Right ventricle myocardium superior (tissue), 1 donor: ENCODE measurements around the gene ABHD6. TPM values are rescaled to one million over a fixed set of nuclear protein-coding genes. Genes with fewer than 3 reads are reported as not detected.
"Not testable (repeated sequence)": the region's sequence is repeated elsewhere in the genome, so short reads cannot be mapped to it uniquely, and the experiment has no call there.

Experiments used
- ATAC-seq: fragments of 200-7000 bp; cut with Tn5 transposase; one replicate; pipeline ENCODE4 v1.9.1; 2020; ENCODE audit warnings: mild to moderate bottlenecking; ENCODE audit not compliant: poor library complexity
- DNase-seq: peaks from one replicate; pipeline ENCODE4 v3.0.0-alpha.2; 2020
- intact Hi-C: fragments of 100-400 bp; cut with DNase I; formaldehyde crosslinking; loops from one replicate; pipeline ENCODE4 v1.11.2; 2022
- long read RNA-seq: library from polyadenylated mRNA; unstranded; transcript quantifications from one replicate; pipeline ENCODE4 v2.0.0, GENCODE V29; 2021
- total RNA-seq: library from RNA; stranded (reverse); fragmentation: NEBNext Ultra II Directional; extraction: Animal tissue kit (Norgen Biotek cat#: 25700); gene quantifications from one replicate; pipeline ENCODE4 v1.2.1, GENCODE V29; 2021
- donor health status: DM: no; HTN: yes; CAD: no; lungs with severe emphysema.

The ABHD6 gene, protein sequence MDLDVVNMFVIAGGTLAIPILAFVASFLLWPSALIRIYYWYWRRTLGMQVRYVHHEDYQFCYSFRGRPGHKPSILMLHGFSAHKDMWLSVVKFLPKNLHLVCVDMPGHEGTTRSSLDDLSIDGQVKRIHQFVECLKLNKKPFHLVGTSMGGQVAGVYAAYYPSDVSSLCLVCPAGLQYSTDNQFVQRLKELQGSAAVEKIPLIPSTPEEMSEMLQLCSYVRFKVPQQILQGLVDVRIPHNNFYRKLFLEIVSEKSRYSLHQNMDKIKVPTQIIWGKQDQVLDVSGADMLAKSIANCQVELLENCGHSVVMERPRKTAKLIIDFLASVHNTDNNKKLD
- total RNA-seq: 8.3 TPM
- long read RNA-seq, transcript ABHD6-205 (10 exons, 2,482 nt): minor isoform, 7 of 26 reads
- long read RNA-seq, transcript ABHD6-201 (9 exons, 2,393 nt): major isoform, 12 of 26 reads
- long read RNA-seq, partial matches to known transcripts: 1 of 26 reads
- long read RNA-seq, other reads (novel, unspliced or antisense): 6 of 26 reads

- intact Hi-C loops: loop anchor here (10.0 kb wide), 1 partner anchor 47 kb away; no protein-coding TSS in a partner anchor
- peak; percentile 95 for ATAC-seq
- DNase-seq: peak; percentile 81
Measured at GRCh38 chr3:58237238-58237940, at the start of gene ABHD6. Gene ABHD6, plus strand, starts transcription at chr3:58237792. Its CDS starts 18,795 bp downstream, at chr3:58256587.

GRCh38 chr3:58188173-58188564 lies 49.4 kb upstream of the ABHD6 start:
- DNase-seq: no peak
- intact Hi-C loops: loop anchor here (5.0 to 10.0 kb wide), 2 partner anchors 229 to 337 kb away; no protein-coding TSS in a partner anchor
- no peak for ATAC-seq

DNA sequence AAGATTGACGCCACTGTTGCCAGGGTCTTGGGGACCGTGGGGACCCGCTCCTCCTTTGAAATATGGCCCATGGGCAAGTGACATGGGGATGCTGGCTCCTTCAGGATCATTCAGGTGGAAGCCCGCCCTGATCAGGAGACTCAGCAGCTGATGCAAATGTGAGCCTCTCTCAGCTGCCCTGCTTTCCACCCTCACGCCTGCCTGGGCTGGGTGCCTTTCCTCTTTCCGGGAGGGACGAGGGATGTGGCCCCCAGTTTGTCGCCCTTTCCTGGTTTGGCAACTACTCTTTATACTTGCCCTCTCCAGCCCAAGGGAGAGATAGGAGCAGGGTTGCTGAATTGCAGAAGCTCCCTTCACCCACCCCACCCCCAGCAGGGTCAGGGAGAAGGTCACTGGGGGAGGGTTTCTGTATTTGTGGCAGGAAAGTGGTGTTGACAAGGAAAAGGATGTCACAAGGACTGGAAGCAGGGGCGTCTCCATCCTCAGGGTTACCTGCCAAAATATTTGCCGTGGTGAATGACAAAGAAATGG lies 48.6 kb upstream of the ABHD6 start:
- ATAC-seq: peak; percentile 60
- DNase-seq: no peak
- intact Hi-C loops: loop anchor here (5.0 to 10.0 kb wide), 2 partner anchors 228 to 336 kb away; no protein-coding TSS in a partner anchor

DNA sequence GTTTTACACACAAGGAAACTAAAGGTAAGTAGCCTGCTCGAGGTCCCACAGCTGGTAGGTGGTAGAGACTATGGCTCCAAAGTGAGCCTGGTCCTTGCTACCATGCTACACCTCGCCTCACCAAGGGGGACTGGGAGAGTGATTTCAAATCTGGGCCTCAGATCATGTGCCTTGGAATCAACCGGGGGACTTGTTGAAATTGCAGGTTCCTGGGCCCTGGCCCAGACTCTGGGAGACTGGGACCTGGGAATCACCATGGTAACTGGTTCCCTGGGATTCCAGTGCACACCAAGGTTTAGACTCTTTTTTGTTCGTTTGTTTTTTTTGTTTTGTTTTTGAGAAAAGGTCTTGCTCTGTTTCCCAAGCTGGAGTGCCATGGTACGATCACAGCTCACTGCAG lies 47.9 kb upstream of the ABHD6 start:
- ATAC-seq: no peak
- DNase-seq: no peak
- intact Hi-C loops: loop anchor here (5.0 to 10.0 kb wide), 2 partner anchors 228 to 335 kb away; no protein-coding TSS in a partner anchor

DNA sequence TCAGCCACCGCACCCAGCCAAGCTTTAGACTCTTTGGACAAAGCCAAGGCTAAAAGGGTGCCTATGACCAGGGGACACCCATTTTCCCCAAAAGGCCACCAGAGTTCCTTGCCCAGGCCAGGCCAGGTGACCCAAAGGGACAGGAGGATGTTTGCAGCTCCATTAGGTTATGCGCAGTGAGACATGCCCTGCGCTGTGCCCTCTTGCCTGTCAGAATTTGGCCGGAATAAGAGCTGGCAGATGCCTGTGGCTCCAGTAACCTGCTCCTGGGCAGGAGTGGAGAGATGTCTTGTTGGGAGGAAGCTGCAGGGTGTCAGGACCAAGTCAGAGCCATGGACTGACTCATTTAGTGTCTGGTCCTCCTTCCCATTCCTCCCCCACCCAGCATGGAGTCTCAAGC lies 47.3 kb upstream of the ABHD6 start:
- DNase-seq: no peak
- intact Hi-C loops: no loop called here
- no peak for ATAC-seq

GRCh38 chr3:58190882-58191281 lies 46.7 kb upstream of the ABHD6 start:
- DNase-seq: no peak
- intact Hi-C loops: no loop called here
- ATAC-seq: no peak

DNA sequence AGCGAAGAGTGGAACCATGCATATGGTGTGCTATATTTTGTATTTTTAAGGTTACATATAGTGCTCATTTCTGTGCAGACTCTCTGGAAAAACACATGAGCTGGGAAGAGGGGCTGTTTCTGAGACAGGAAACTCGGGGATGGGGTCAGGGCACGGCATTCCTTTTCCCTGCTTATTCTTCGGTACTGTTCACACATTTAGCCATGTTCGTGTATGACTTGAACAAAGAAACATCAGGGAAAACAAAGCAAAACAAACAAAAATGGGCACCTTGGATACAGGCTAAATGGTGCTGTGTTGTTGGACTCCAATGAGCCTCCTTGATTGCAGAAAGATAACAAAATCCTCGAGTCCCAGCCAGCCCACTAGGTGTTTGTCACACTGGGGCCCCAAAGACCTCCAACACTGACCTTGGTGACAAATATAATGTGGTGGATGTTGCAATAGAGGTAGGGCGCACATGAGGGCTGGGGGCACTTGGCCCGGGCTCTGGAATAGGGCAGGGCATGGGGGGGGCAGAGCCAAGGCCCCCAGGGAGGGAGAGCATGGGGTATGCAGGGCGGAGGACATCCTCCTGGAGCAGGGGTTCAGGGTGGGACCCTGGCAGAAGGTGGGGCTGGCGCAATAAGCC lies 46.1 kb upstream of the ABHD6 start:
- intact Hi-C loops: no loop called here
- DNase-seq (no peak), ATAC-seq (no peak)

GRCh38 chr3:58192069-58192468 lies 45.5 kb upstream of the ABHD6 start:
- intact Hi-C loops: no loop called here
- ATAC-seq: no peak
- no peak for DNase-seq

- ATAC-seq: no peak
Measured at GRCh38 chr3:58193682-58194407, 43.7 kb upstream of the ABHD6 start.

DNA sequence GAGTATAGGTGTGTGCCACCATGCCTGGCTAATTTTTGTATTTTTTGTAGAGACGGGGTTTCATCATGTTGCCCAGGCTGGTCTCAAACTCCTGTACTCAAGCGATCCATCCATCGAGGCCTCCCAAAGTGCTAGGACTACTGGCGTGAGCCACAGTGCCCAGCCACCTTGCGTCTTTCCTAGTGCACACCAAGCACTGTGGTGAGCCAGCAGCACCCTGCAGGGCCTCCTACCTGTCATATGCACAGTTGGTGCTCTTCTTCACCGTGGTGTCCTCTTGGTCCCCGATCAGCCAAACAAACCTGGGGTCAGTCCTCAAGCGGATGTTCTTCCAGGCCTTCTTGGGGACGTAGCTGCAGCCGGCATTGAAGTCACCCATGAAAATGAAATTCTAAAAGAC lies 40.0 kb upstream of the ABHD6 start:
- intact Hi-C loops: no loop called here
- DNase-seq: no peak
- no peak for ATAC-seq

More at GRCh38 chr3:58193682-58194407, 43.7 kb upstream of the ABHD6 start:
- DNase-seq: no peak
- intact Hi-C loops: no loop called here

DNA sequence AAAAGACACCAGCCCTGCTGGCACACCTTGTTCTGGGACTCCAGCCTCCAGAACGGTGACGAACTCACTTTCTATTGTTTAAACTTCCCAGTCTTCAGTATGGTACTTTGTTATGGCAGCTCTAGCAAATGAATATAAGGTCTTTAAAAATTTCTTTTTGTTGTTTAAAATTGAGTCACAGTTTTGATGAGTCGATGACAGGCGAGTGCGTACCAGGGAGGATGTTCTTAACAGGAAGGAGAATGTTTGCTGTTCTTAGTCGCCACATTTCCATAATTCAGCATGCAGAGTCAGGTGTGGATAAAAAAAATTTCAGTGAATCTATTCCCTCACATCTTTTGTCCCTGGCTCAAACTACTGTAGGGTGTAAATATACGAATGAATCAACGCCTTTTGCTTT lies 39.2 kb upstream of the ABHD6 start:
- DNase-seq (no peak), ATAC-seq (no peak)
- intact Hi-C loops: no loop called here

DNA sequence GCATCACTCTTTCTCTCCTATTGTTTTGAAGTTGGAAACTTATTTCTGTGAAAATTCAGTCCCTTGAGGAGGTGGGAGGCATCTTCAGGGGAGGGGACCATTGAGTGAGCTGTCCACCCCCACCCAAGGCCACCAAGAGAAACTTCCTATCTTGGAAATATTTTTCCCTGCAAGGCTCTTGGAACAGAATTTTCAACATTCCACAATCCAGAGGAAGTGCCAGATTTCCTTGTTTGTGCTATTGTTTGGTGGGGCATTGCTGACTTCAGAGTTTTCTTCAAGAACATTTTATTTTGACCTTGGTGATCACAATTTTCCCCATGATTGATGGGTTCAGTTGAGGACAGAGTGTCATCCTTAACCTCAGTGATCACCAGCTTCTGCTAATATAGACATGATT lies 38.8 kb upstream of the ABHD6 start:
- DNase-seq: no peak
- no peak for ATAC-seq

DNA sequence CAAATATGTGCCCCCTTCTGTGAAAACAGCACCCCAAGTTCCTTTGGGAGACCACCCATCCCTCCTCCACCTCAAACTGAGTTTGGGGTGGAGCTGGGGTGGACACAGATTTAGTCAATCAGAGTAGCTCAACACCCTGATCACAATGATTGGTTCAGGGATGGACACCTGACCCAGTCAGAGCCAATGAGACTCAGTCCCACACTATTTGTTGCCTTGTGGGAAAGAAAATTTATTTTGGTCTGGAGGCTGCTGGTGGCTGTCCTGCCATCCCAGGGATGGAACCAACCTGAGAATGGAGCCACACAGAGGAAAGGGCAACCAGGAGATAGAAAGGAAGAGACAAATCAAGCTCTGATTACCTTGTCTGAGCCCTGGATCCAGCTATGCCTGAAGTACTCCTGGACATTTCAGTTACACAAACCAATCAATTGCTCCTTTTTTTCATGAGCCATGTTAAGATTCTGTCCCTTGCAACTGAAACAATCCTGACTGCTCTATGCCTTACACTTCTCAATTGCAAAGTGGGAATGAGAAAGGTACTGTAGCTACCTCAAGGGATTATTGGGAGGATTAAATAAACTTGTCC lies 37.4 kb upstream of the ABHD6 start:
- intact Hi-C loops: no loop called here
- ATAC-seq (no peak), DNase-seq (no peak)

More for the DNA sequence above, 38.8 kb upstream of the ABHD6 start:
- intact Hi-C loops: no loop called here

DNA sequence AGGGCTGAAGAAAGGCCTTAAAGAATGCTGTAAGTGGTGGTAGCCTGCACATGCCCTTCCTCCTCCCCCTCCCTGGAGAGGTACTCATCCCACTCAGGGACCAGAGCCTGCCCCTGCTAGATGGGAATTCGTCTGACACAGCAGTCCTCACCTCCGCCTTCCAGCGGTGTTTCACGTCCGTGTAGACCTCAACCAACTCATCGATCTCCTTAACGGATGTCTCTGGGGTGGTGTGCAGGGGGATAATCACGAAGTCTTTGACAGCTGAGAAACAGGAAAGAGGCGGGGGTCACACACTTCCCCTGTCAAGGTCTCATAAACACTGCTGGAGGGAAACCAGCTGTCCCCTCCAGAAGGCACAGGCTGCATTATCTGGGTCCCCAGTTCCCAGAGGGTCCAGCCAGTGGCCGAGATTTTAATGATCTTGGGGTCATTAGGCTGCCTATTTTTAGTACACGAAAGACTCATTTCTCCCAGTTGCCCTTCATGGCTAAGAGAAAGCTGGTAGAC lies 36.7 kb upstream of the ABHD6 start:
- DNase-seq: no peak
- no peak for ATAC-seq
- intact Hi-C loops: no loop called here

DNA sequence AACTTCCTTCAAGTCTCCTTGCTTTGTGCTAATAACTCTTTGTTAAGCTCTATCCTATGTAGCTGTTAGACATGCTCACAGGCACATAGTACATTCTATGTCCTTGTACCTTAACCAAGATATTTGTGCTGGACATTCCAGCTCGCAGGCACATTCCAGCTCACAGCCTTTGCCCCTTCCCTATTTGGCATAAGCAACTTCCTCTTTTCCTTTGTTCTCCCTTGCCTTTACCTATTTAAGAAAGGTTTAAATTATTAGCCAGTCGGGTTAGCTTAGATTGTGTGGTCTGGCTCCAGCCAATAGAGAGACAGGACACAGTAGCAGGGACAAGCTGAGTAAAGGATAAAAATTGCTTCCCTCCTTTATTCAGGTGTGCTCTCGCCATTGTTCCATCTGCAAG lies 36.1 kb upstream of the ABHD6 start:
- DNase-seq, ATAC-seq, intact Hi-C loops: not testable (repeated sequence)

DNA sequence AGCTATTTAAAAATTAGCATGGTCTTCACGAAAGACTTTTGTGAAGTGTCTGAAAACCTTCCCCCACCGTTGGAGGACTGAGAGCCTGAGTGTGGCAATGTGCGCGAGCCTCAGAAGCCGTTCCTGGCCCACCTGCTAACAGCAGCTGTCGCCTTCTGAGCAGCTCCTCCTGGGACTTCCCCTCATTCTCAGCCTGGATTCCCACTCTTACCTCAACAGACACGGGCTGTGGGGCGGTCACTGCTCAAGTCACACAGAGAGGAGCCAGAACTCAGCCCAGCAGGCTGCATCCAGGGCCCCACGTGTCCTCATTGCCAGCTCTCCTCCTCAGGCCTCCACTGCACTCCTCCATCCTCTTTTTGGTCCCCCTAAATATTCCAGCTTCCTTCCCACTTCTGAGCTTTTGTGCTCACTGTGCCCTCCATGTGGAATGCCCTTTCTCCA lies 34.7 kb upstream of the ABHD6 start:
- ATAC-seq: no peak
- no peak for DNase-seq

GRCh38 chr3:58203541-58203940 lies 34.1 kb upstream of the ABHD6 start:
- ATAC-seq: no peak
- intact Hi-C loops: no loop called here
- no peak for DNase-seq

More for the DNA sequence above, 34.7 kb upstream of the ABHD6 start:
- intact Hi-C loops: no loop called here

DNA sequence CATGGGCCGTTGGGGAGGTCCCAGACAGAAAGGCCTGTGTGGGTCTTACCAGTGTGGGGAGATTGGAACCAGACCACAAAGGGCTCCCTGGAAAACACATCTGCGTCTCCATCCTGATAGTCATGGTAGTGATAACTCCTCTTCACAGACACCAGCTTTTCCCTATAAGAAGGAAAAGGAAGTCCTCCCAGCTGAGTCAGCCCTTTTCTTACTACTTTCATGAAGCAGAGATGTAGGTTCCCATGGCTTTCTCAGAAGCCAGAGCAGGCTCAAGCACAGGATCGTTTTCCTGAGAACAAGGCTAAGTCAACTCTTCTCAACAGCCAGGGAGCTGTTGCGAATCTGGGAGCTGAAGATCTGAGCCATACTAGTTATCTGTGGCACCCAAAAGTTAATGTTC lies 32.9 kb upstream of the ABHD6 start:
- intact Hi-C loops: no loop called here
- DNase-seq (no peak), ATAC-seq (no peak)
